Psoas muscle (tissue), 8 donors: ENCODE data around the gene OR10G3. TPM values are rescaled to one million over a fixed set of nuclear protein-coding genes. Genes with fewer than 3 reads are reported as not detected.
"Not testable (repeated sequence)": the region's sequence is repeated elsewhere in the genome, so short reads cannot be mapped to it uniquely, and the experiment has no call there.

Experiments used
- ATAC-seq, 4 donors: fragments of 200-7000 bp; cut with Tn5 transposase; one replicate each; pipeline ENCODE4 v1.9.1; 2020; ENCODE audit warnings: moderate library complexity in 3 of 4, mild to moderate bottlenecking in 2 of 4
- DNase-seq, 2 donors: peaks; one replicate each; pipeline ENCODE4 v3.0.0-alpha.2; 2020
- H3K27ac ChIP-seq: fragments of 200-600 bp; one replicate; pipeline ENCODE4 v1.8.0; 2022
- H3K27me3 ChIP-seq, 3 donors: fragments of 200-600 bp in 1 of 3; one replicate each; pipeline versions ENCODE4 v1.6.1 to v1.8.0; 2013 to 2022; ENCODE audit warnings: low read length in 2 of 3, mild to moderate bottlenecking in 2 of 3, moderate library complexity in 1 of 3; ENCODE audit not compliant: insufficient read depth in 3 of 3
- H3K36me3 ChIP-seq, 2 donors: fragments of 200-600 bp in 1 of 2; one replicate each; pipeline versions ENCODE4 v1.6.1 to v1.8.0; 2013 to 2022; ENCODE audit warnings: low read depth in 1 of 2, mild to moderate bottlenecking in 1 of 2, moderate library complexity in 1 of 2; ENCODE audit not compliant: insufficient read depth in 1 of 2
- H3K4me1 ChIP-seq: fragments of 200-600 bp; one replicate; pipeline ENCODE4 v1.8.0; 2022
- H3K4me3 ChIP-seq: fragments of 200-600 bp; one replicate; pipeline ENCODE4 v1.8.0; 2022; ENCODE audit warnings: mild to moderate bottlenecking
- H3K9me3 ChIP-seq: fragments of 200-600 bp; one replicate; pipeline ENCODE4 v1.8.0; 2022
- WGBS, 3 donors: extraction: QIAGEN DNeasy Blood & Tissue Kit; methylation state at CpG; one replicate each; pipeline versions ENCODE4 v1.1.6 to v1.1.7; 2013; 5-methylcytosine and 5-hydroxymethylcytosine counted together
- intact Hi-C, 2 donors: fragments of 100-400 bp; cut with DNase I; formaldehyde crosslinking; loops; one replicate each; pipeline versions ENCODE4 v1.11.0 to v1.14.2; 2022
- polyA plus RNA-seq, 3 donors: library from polyadenylated mRNA; stranded (reverse); fragments of 200-250 nt; gene quantifications; one replicate each; pipeline ENCODE4 v1.2.3, GENCODE V29; 2013
- total RNA-seq, 4 donors: library from RNA; stranded (reverse); fragmentation: NEBNext Ultra II Directional in 2 of 4; extraction: Animal tissue kit (Norgen Biotek cat#: 25700) in 2 of 4; gene quantifications; one replicate each; pipeline versions ENCODE4 v1.2.1 to v1.2.4, GENCODE V29; 2021 to 2023
- TF ChIP-seq, protein P1 (sequence below): fragments of 200-600 bp; IDR thresholded peaks from one replicate; pipeline ENCODE4 v1.8.0; 2022; ENCODE audit warnings: antibody characterized with exemption
- donor health status: healthy with polysubstance abuse.
- donor health status: DM: no; HTN: no; CAD: no; lungs with moderate emphysema.
- donor health status: Bipolar disorder and iron deficiency.
- donor health status: healthy.
- donor health status: DM: yes; HTN: yes; CAD: no.
- donor health status: DM: no; HTN: no; CAD: no.
- donor health status: DM: no; HTN: no; CAD: no.
- donor health status: DM: yes; HTN: yes; CAD: no.

Gene OR10G3
- total and polyA plus RNA-seq, 7 donors: not detected

DNA sequence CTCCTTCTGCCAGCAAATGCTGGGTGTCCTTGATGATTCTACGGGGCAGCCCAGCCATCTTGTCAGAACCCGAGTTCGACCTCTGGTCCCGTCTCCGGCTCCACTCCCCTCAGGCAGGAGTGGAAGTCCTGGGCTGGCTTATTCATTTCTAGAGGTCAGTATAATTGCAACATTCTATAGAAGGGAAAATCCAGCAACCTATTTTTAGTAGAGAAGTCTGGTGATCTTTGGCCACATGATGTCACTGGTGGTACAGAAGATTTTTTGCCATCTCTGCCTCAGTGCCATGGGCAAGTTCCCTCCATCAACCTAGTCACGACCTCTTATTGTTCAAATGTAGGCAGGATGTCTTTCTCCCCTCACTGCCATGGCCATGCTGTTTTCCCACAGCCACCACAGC lies 32.4 kb upstream of the OR10G3 start:
- WGBS, 3 donors: 74 to 75% (median 75%) methylated on average over 6 of the region's 6 CpGs
- Histone ChIP-seq H3K36me3 (no peaks in the 10 kb centered on the region), H3K27ac (no peak overlapping the region), H3K4me3 (no peak overlapping the region), H3K4me1 (no peaks in the 10 kb centered on the region), H3K27me3 (no peaks in the 10 kb centered on the region), H3K9me3 (no peaks in the 10 kb centered on the region)
- TF ChIP-seq, protein P1, sequence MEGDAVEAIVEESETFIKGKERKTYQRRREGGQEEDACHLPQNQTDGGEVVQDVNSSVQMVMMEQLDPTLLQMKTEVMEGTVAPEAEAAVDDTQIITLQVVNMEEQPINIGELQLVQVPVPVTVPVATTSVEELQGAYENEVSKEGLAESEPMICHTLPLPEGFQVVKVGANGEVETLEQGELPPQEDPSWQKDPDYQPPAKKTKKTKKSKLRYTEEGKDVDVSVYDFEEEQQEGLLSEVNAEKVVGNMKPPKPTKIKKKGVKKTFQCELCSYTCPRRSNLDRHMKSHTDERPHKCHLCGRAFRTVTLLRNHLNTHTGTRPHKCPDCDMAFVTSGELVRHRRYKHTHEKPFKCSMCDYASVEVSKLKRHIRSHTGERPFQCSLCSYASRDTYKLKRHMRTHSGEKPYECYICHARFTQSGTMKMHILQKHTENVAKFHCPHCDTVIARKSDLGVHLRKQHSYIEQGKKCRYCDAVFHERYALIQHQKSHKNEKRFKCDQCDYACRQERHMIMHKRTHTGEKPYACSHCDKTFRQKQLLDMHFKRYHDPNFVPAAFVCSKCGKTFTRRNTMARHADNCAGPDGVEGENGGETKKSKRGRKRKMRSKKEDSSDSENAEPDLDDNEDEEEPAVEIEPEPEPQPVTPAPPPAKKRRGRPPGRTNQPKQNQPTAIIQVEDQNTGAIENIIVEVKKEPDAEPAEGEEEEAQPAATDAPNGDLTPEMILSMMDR: no peak
- ATAC-seq (no peak), DNase-seq (no peak)
- intact Hi-C loops: no loop called here

DNA sequence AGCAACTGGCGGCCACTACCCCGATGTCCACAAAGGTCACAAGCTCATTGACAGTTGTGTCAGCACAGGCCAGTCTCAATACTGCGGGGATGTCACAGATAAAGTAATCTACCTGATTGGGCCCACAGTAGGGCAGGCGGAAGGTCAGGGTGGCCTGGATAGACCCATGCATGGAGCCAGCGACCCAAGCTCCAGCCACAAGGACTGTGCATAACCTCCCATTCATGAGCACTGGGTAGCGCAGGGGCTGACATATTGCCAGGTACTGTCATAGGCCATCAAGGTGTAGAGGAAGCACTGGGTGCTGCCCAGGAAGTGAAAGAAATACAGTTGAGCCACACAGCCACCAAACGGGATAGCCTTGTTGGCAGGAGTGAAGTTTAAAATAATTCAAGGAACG lies 22.3 kb upstream of the OR10G3 start:
- H3K36me3 ChIP-seq, H3K4me1 ChIP-seq, DNase-seq, H3K27me3 ChIP-seq, intact Hi-C loops, H3K9me3 ChIP-seq, H3K4me3 ChIP-seq, ATAC-seq, H3K27ac ChIP-seq: not testable (repeated sequence)
- 84 to 93% (median 85%) methylated on average over 4 to 8 of the region's 8 CpGs for WGBS, 3 donors

DNA sequence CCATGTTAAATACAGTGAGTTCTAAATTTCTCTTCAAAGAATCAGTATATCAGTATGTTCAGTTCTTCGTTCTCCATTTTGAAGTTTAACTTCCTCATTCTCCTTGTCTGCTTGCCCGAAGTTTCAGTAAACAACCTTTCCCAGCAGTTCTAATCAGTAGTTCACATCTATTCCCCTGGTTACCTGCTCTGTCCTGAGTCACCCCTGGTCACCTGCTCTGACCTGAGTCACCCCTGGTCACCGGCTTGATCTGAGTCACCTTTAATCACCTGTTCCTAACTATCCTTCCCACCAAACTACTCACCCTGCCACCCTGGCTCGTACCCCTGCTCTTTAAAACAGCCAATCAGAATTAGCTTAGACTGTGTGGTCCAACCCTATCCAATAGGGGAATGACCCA lies 9.4 kb upstream of the OR10G3 start:
- DNase-seq: no peak
- H3K9me3 ChIP-seq: peaks cover 8% of the 10 kb centered on the region
- intact Hi-C loops: no loop called here

DNA sequence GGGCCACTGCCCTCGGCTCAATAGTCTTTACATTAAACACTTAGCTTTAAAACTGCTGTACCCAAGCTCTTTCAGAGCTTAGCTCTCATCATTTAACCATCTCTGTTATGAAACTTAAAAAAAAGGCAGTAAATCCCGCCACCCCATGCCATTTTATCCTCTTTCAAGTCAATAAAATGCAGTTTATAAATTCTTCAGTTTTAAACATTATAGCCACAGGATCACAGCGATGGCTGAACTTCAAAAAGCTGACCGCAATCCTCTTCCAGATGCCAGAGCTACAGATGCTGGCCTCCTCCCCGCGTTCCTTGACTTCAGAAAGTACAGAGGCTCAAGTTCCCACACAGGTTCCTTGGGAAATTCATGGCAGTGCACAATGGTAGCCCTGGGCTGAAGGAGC lies 4.2 kb downstream of the OR10G3 start:
- Histone ChIP-seq H3K4me1 (no peaks in the 10 kb centered on the region), H3K9me3 (peaks cover 3% of the 10 kb centered on the region), H3K27me3 (no peaks in the 10 kb centered on the region), H3K36me3 (no peaks in the 10 kb centered on the region), H3K27ac (no peak overlapping the region), H3K4me3 (no peak overlapping the region)
- WGBS, 3 donors: 34 to 63% (median 48%) methylated on average over 6 of the region's 6 CpGs
- intact Hi-C loops: no loop called here
- no peak for ATAC-seq
- no peak for DNase-seq
- TF ChIP-seq, protein P1: no peak

More for the DNA sequence above, 9.4 kb upstream of the OR10G3 start:
- no peak for ATAC-seq
- no peaks in the 10 kb centered on the region for H3K36me3 ChIP-seq
- H3K4me1 ChIP-seq: no peaks in the 10 kb centered on the region
- H3K4me3 ChIP-seq: no peak overlapping the region
- WGBS, 3 donors: 72 to 80% (median 77%) methylated on average over 4 of the region's 4 CpGs
- H3K27me3 ChIP-seq: no peaks in the 10 kb centered on the region
- no peak overlapping the region for H3K27ac ChIP-seq
- TF ChIP-seq, protein P1: no peak

DNA sequence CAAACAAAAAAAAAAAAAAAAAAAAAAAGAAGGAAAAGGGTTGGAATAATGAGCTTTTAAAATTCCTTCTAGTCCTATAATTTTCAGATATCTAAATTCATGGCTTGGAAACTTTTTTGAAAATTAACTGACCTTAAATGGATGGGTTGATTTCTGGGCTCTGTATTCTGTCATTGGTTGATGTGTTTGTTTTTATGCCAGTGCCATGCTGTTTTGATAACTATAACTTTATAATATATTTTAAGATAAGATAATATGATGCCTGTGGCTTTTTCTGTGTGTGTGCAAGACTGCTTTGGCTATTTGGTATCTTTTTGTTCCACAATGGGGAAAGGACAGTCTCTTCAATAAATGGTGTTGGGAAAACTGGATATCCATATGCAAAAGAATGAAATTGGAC lies 7.3 kb downstream of the OR10G3 start:
- H3K4me1 ChIP-seq: no peaks in the 10 kb centered on the region
- H3K36me3 ChIP-seq: no peaks in the 10 kb centered on the region
- no peak overlapping the region for H3K4me3 ChIP-seq
- no peaks in the 10 kb centered on the region for H3K27me3 ChIP-seq
- peaks cover 3% of the 10 kb centered on the region for H3K9me3 ChIP-seq
- TF ChIP-seq, protein P1: no peak
- intact Hi-C loops: no loop called here
- no peak for DNase-seq
- H3K27ac ChIP-seq: no peak overlapping the region
- no peak for ATAC-seq
